Measurements from ENCODE around the gene OR3A1. TPM values are rescaled to one million over a fixed set of nuclear protein-coding genes. Genes with fewer than 3 reads are reported as not detected.
"Not testable (repeated sequence)": the region's sequence is repeated elsewhere in the genome, so short reads cannot be mapped to it uniquely, and the experiment has no call there.

The OR3A1 gene
- total RNA-seq, 1 experiment from 2014 or later: not detected

- intact Hi-C loops (cut with micrococcal nuclease): no loop called here
- Mint-ChIP-seq H3K27me3 (ENCODE audit: insufficient read depth, unreplicated experiment) (peaks cover 42% of the 10 kb centered on the region), H3K4me1 (ENCODE audit: insufficient read depth, unreplicated experiment) (no peaks in the 10 kb centered on the region), H3K27ac (ENCODE audit: low read depth, unreplicated experiment) (no peak overlapping the region), H3K4me3 (ENCODE audit: unreplicated experiment) (no peak overlapping the region), H3K36me3 (ENCODE audit: insufficient read depth, unreplicated experiment) (peaks cover 8% of the 10 kb centered on the region), H3K9me3 (ENCODE audit: unreplicated experiment) (no peaks in the 10 kb centered on the region)
- no peak for DNase-seq (ENCODE audit: unreplicated experiment)
- ChIA-PET CTCF (interaction anchor here (0.7 kb wide), 1 partner anchor 124 kb away, joined by 3 read pairs; no protein-coding TSS in a partner anchor), POLR2A (no interaction called here)
- BruUV-seq (replicated peaks): no TSS peak
- no peak for TF ChIP-seq CTCF (IDR thresholded peaks at IDR 0.05; ENCODE audit: unreplicated experiment)
These were observed 10.4 kb upstream of the OR3A1 start for GRCh38 chr17:3308603-3309002.

GRCh38 chr17:3295632-3296031 lies 2.5 kb downstream of the OR3A1 start:
- Mint-ChIP-seq H3K9me3 (ENCODE audit: unreplicated experiment) (no peaks in the 10 kb centered on the region), H3K36me3 (ENCODE audit: insufficient read depth, unreplicated experiment) (no peaks in the 10 kb centered on the region), H3K4me3 (ENCODE audit: unreplicated experiment) (no peak overlapping the region), H3K4me1 (ENCODE audit: insufficient read depth, unreplicated experiment) (no peaks in the 10 kb centered on the region), H3K27me3 (ENCODE audit: insufficient read depth, unreplicated experiment) (peaks cover 78% of the 10 kb centered on the region), H3K27ac (ENCODE audit: low read depth, unreplicated experiment) (no peak overlapping the region)
- ChIA-PET POLR2A (no interaction called here), CTCF (no interaction called here)
- no peak for DNase-seq (ENCODE audit: unreplicated experiment)
- no TSS peak for BruUV-seq (replicated peaks)
- intact Hi-C loops (cut with micrococcal nuclease): no loop called here
- TF ChIP-seq CTCF (IDR thresholded peaks at IDR 0.05; ENCODE audit: unreplicated experiment): no peak

- H3K9me3 Mint-ChIP-seq (ENCODE audit: unreplicated experiment); H3K4me1 Mint-ChIP-seq (ENCODE audit: insufficient read depth, unreplicated experiment); POLR2A ChIA-PET; intact Hi-C loops (cut with micrococcal nuclease); DNase-seq (ENCODE audit: unreplicated experiment); H3K36me3 Mint-ChIP-seq (ENCODE audit: insufficient read depth, unreplicated experiment); H3K27ac Mint-ChIP-seq (ENCODE audit: low read depth, unreplicated experiment); BruUV-seq (replicated peaks); CTCF ChIA-PET; H3K4me3 Mint-ChIP-seq (ENCODE audit: unreplicated experiment): not testable (repeated sequence)
- H3K27me3 Mint-ChIP-seq (ENCODE audit: insufficient read depth, unreplicated experiment): peaks cover 98% of the 10 kb centered on the region
These were observed 4.6 kb downstream of the OR3A1 start for GRCh38 chr17:3293548-3293947.

- Mint-ChIP-seq H3K27ac (ENCODE audit: low read depth, unreplicated experiment) (no peak overlapping the region), H3K4me3 (ENCODE audit: unreplicated experiment) (no peak overlapping the region), H3K27me3 (ENCODE audit: insufficient read depth, unreplicated experiment) (peaks cover 11% of the 10 kb centered on the region), H3K4me1 (ENCODE audit: insufficient read depth, unreplicated experiment) (no peaks in the 10 kb centered on the region), H3K36me3 (ENCODE audit: insufficient read depth, unreplicated experiment) (no peaks in the 10 kb centered on the region), H3K9me3 (ENCODE audit: unreplicated experiment) (peaks cover 4% of the 10 kb centered on the region)
- no peak for DNase-seq (ENCODE audit: unreplicated experiment)
- CTCF ChIA-PET: no interaction called here
- intact Hi-C loops (cut with micrococcal nuclease): no loop called here
- POLR2A ChIA-PET: no interaction called here
- no TSS peak for BruUV-seq (replicated peaks)
- no peak for TF ChIP-seq CTCF (IDR thresholded peaks at IDR 0.05; ENCODE audit: unreplicated experiment)
These were observed 15.3 kb downstream of the OR3A1 start for GRCh38 chr17:3282901-3283300.

GRCh38 chr17:3276126-3276525 lies 22.0 kb downstream of the OR3A1 start:
- no peak for TF ChIP-seq CTCF (IDR thresholded peaks at IDR 0.05; ENCODE audit: unreplicated experiment)
- peaks cover 11% of the 10 kb centered on the region for H3K27me3 Mint-ChIP-seq (ENCODE audit: insufficient read depth, unreplicated experiment)
- no peaks in the 10 kb centered on the region for H3K36me3 Mint-ChIP-seq (ENCODE audit: insufficient read depth, unreplicated experiment)
- H3K27ac Mint-ChIP-seq (ENCODE audit: low read depth, unreplicated experiment): no peak overlapping the region
- CTCF ChIA-PET: no interaction called here
- H3K4me1 Mint-ChIP-seq (ENCODE audit: insufficient read depth, unreplicated experiment): no peaks in the 10 kb centered on the region
- peaks cover 6% of the 10 kb centered on the region for H3K9me3 Mint-ChIP-seq (ENCODE audit: unreplicated experiment)
- POLR2A ChIA-PET: no interaction called here
- no TSS peak for BruUV-seq (replicated peaks)
- no peak for DNase-seq (ENCODE audit: unreplicated experiment)
- intact Hi-C loops (cut with micrococcal nuclease): no loop called here
- H3K4me3 Mint-ChIP-seq (ENCODE audit: unreplicated experiment): no peak overlapping the region
